Left lobe of liver (tissue), 2 donors: ENCODE results near the gene PABPN1L. TPM values are rescaled to one million over a fixed set of nuclear protein-coding genes. Genes with fewer than 3 reads are reported as not detected.

Experiments used
- ATAC-seq: fragments of 200-7000 bp; cut with Tn5 transposase; one replicate; pipeline ENCODE4 v1.9.1; 2020; ENCODE audit warnings: mild to moderate bottlenecking, moderate library complexity
- DNase-seq: peaks from one replicate; pipeline ENCODE4 v3.0.0-alpha.2; 2020; ENCODE audit warnings: low spot score
- total RNA-seq: library from RNA; stranded (reverse); gene quantifications from one replicate; pipeline ENCODE4 v1.2.1, GENCODE V29; 2021
- donor health status: DM: no; HTN: no; CAD: no; lungs with moderate emphysema.
- donor health status: DM: no; HTN: yes; CAD: no.

Gene PABPN1L
- total RNA-seq, result 0.23 TPM

DNA sequence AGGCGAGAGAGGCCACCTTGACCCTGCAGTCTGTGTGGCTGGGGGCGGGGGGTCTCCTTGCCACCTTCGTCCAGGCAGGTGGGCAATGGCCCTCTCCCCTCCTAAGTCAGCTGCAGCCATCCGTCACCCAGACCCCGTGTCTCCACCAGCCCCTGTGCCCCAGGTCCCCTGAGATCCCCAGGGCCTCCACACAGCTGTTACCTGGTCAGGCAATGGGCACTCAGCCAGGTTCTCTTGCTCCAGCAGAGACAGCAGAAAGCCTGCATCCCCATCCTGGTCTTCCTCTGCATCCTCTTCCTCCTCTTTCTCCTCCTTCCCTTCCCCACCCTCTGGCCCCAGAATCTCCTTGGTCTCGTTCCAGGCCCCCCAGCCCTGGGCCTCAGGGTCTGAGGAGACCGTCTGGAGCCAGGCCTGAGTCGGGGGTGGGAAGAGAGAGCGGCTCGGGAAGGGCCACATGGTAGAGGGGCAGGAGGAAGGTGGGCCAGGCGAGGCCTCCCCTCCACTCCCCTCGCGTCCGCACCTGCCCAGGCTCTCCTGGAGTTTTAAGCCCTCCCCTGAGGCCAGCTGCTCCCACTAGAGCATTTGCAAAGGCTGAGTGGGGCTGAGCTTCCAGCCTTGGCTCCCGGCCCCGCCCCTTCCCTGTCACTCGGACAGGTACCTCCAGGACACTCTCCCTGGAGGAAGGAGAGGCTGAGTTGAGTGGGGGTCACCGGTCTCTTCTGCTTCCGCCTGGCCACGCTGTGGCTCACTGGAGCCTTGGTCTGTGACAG, at the start of gene PABPN1L:
TSS of gene PABPN1L (minus strand) at position 510 of the 770 bp plus-strand sequence. CDS start at position 456, 54 bp downstream.
- DNase-seq (no peak), ATAC-seq (peak; percentile 13)

- no peak for ATAC-seq
- no peak for DNase-seq
Measured at GRCh38 chr16:88915639-88916327, 49.3 kb upstream of the PABPN1L start.

- DNase-seq (no peak), ATAC-seq (no peak)
Measured at GRCh38 chr16:88914750-88915368, 48.4 kb upstream of the PABPN1L start.

GRCh38 chr16:88913870-88914269, 47.4 kb upstream of the PABPN1L start:
- DNase-seq (no peak), ATAC-seq (no peak)

DNA sequence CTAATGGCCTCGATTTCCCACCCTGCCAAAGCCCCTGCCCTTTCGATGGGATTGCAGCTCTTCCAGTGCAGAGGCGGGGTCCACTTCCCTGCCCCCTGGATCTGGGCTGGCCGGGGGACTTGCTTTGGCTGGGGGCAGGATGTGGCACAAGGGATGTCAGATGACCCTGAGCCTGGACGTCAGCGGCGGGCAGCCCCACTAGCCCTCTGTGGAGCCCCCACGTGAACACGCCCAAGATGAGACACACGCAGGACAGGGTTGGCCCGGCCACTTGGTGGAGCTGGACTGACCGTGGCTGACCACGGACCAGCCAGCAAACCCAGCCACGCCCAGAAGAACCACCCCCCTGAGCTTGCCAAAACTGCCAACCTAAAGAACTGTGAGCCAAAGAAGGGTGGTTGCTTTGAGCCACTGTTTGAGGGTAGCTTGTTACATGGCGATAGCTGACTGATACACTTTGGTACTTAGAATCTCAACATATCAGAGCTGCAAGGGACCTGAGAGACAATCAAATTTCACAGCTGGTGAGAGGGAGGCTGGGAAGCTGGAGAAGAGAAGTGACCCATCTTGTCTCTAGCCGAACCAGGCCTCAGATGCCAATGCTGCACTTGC, 46.6 kb upstream of the PABPN1L start:
- ATAC-seq (no peak), DNase-seq (no peak)

DNA sequence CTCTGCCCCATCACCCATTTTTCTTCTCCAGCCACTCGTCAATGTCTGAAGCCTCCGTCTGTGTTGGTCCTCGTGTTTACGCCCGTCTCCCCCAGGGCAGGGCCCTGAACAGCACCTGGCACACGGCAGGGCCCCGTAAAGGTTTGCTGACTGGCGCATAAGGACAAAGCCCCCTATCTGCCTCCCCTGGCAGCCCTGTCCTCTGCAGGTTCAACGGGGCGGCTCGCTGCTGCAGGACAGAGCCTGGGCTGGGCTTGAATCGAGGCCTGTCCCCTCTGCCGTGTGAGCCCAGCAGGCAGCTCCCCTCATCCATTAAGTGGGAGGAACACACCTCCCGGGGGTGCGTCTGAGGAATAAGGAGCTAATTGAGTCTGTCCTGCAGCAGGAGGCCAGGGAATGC, 46.1 kb upstream of the PABPN1L start:
- ATAC-seq (no peak), DNase-seq (no peak)

- DNase-seq (no peak), ATAC-seq (no peak)
Measured at GRCh38 chr16:88911946-88912310, 45.5 kb upstream of the PABPN1L start.

GRCh38 chr16:88911136-88911945, 44.9 kb upstream of the PABPN1L start:
- ATAC-seq (no peak), DNase-seq (no peak)

DNA sequence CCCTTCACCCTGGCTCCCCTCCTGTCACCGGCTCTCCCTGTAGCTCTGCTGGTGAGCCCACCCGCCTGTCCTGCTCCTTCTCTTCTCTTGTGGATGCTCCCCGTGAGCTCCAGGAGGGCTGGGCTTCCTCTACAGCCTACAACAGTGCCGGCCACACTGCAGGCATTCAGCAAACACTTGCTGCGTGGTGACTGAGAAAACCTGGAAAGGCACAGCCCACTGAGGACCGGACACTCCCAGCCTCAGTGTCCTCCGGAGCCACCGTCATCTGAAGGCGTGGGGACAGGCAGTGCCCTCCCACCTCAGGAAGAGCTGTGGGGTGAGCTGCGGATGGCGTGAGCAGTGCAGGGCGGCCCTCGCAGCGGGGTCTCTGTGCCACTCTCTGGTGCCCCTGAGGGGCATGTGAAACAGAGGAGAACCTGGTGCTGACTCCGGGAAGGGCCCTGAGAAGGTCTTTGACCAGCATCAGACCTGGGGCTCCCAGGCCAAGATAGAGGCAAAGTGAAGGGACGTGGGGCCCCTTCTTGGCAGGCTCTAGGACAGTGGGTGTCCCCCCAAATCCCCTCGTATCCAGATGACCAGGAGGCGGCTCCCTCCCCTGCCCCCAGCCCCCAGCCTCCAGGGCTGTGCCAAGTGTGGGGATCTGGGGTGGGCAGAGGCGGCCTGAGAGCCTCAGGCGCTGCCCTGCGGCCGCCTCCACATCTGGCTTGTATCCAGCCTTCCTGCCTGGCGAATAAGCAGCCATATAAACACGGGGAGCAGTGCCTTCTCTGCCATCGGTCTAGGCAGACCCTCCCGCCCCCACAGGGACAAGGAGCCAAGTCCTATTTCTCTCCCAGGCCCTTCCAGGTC, 44.0 kb upstream of the PABPN1L start:
- no peak for ATAC-seq
- DNase-seq, result no peak

DNA sequence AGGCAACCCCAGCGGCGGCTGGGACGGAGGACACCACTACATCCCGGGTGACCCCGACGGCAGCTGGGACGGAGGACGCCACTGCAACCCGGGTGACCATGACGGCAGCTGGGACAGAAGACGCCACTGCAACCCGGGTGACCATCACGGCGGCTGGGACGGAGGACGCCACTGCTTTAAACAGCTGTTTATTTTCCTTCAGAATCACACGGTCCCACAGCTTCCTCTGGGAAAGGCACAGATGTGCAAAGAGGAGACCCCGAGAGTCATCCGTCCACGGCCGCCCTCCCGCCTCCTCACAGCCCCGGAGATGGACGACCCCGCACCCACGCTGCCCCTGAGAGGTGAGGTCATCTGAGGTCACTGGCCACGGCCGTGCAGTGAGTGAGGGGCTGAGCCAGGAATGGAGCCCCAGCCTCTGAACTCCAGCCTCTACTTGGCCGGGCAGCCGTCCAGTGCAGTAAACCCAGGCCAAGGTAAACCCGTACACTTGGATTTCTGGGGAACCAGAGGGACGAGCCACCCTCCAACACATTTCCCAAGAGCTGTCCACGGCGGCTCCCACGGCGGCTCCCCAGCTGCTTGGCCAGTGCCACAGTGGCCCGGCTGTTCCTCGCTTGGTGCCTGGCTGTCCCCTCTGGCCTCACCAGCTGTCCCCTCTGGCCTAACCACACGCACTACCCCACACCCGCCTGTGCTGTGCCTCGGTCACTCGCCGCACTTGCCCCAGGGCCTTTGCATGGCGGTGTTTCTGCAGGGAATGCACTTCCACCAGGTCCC, 43.2 kb upstream of the PABPN1L start:
- DNase-seq (no peak), ATAC-seq (no peak)

- DNase-seq, result no peak
- no peak for ATAC-seq
Measured at GRCh38 chr16:88908307-88908706, 41.8 kb upstream of the PABPN1L start.

DNA sequence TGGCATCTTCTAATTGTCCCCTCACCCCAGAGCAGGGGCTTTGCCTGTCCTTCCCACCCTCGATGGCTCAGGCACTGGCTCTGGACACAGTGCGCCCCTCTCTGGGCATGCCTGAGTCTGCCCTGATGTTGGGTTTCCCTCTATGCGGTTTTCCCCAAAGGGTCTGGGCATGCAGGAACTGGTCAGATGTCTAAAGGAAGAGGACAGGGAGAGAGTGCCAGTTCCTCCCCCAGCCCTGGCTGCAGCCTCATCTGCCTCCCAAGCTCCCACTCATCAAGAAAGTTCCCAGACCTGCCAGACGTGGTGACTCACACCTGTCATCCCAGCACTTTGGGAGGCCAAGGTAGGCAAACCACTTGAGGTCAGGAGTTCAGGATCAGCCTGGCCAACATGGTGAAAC, 41.3 kb upstream of the PABPN1L start:
- no peak for ATAC-seq

DNA sequence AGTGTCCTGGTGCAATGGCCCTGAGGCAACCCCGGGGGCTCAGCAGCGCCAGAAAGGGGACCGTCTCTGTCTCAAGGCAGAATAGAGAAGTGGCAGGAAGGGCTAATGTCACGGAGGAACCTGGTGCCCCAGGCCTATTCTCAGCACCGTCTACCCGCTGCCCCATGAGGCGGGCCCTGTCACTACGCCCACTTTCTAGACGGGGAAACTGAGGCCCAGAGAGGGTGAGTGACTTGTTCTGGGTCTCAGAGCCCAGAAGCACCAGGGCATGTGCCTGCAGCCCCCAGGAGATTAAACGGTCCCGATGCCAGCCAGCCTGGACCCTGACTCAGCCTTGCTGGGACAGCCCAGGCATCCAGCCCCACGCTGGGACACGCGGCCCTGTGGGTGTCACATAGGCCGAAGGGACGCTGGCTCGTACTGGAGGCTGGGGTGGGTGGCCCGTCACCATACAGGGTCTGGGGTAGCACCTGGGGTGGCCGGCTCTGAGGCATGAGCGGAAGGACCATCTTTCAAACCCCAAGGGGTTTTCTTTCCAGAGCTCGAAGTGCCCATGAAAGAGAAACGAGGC, 40.2 kb upstream of the PABPN1L start:
- no peak for DNase-seq
- ATAC-seq, result no peak

More for the DNA sequence above, 41.3 kb upstream of the PABPN1L start:
- DNase-seq, result no peak

DNA sequence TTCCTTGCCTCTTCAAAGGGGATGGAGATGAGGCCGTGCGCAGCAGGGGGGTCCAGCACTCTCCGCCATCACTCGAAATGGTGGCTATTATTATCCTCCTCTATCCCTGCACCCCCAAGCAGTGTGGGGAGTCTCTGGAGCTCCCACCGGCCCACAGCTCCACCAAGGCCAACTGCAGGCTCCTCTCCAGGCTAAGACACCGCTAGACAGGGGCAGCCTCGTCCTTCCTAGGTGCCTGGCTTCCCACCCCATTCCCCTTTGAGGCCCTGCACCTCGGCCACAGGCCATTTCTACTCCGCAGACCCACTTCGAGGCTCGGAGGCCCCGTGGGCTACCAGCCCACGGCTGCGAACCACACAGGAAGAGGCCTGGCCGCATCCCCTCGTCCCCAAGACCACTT, 39.6 kb upstream of the PABPN1L start:
- DNase-seq, result no peak
- no peak for ATAC-seq

DNA sequence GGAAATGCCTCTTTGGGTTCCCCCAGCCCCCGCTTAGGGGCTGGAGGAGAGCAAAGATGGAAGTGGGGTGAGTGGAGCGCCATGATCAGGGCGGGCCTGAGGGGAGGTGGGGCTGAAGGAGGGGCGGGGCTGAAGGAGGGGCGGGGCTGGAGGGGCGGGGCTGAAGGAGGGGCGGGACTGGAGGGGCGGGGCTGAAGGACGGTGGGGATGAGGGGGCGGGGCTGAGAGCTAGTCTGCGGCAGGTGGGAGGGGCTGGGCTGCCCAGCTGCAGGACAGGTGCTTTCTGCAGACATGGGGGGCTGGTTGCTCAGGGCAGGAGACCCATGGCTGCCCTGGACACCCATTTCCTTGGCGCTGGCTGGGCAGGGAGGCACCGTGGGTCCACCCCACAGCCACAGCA, 39.1 kb upstream of the PABPN1L start:
- no peak for DNase-seq
- no peak for ATAC-seq

DNA sequence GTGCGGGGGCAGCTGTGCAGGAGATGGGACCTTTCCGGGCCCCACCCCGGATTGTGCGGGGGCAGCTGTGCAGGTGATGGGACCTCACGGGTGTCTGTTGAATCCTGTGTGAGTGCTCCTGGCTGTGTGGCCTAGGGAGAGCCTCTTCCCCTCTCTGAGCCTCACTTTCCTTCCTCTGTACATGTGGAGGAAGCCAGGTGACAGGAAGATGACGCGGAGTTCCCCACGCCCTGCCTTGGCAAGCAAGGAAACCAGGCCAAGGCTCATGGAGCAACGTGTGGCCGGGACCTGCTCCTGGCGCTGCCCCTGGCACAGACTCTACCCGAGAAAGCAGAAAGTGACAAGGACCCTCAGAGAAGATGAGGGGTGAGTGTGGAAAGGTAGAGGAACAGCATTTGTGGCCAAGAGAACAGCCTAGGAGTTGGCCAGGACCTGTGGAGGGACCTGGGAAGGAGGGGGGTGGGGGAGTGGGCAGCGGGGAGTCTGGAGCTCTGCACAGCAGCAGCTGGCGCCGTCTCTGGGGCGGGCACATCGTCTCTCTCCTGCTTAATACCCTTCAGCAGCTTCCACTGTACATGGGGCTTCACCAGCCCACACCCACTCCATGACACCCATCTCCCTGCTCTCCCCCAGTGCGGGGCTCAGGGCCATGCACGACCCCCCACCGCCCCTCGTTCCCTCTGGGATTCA, 38.4 kb upstream of the PABPN1L start:
- ATAC-seq (no peak), DNase-seq (no peak)

DNA sequence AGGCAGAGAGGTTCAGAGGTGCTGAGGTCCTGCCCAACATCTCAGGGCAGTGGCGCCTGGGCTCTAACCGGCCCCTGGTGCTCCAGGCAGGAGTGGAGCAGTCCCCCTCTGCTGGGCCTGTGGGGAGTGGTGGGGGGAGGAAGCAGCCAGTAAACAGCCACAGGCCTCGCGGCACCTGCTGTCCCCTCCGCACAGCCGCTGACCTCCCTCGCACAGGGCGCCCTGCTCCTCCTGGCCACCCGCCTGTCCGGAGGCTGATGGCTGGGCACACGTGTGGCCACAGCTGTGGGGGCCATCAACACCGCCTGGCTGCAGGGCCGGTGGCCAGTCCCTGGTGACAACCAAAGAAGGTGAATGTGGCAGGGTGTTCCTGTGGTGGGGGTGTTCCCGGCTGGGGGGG, 36.8 kb upstream of the PABPN1L start:
- ATAC-seq (no peak), DNase-seq (no peak)

DNA sequence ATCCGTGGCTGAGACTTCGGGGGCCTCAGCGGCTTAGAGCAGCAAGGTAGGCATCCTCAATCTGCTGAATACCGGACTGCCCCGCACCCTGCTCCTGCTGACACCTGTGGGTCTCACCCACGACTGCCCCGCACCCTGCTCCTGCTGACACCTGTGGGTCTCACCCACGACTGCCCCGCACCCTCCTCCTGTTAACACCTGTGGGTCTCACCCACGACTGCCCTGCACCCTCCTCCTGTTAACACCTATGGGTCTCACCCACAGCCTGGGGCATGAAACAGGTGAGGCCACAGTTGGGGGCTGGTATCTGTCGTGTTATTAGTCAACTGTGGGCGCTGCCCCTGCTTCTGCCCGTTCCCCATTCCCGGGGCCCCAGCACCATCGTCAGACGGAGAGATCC, 36.3 kb upstream of the PABPN1L start:
- ATAC-seq, result no peak
- DNase-seq, result no peak
